Prostate gland (tissue), 2 donors: ENCODE measurements around the gene HCFC1. TPM values are rescaled to one million over a fixed set of nuclear protein-coding genes. Genes with fewer than 3 reads are reported as not detected.

Source experiments
- DNase-seq: peaks from one replicate; pipeline ENCODE4 v3.0.0-alpha.2; 2019; ENCODE audit warnings: low spot score
- H3K27ac ChIP-seq, 2 donors: fragments of 200-600 bp; sonication (generic); 2 replicates each; pipeline ENCODE4 v1.5.1; 2017 to 2019
- H3K27me3 ChIP-seq: fragments of 200-600 bp; sonication (generic); replicated peaks from 2 replicates; pipeline ENCODE4 v1.5.1; 2019; ENCODE audit not compliant: insufficient read depth
- H3K36me3 ChIP-seq, 2 donors: fragments of 200-600 bp; sonication (generic); 1 replicate in 1 of 2; 2 replicates in 1 of 2; pipeline versions ENCODE4 v1.5.1 to v1.8.1; 2017 to 2019
- H3K4me1 ChIP-seq: fragments of 200-600 bp; sonication (generic); replicated peaks from 2 replicates; pipeline ENCODE4 v1.5.1; 2019
- H3K4me3 ChIP-seq, 2 donors: fragments of 200-600 bp; sonication (generic); 2 replicates each; pipeline ENCODE4 v1.5.1; 2017 to 2019
- H3K9me3 ChIP-seq: fragments of 200-600 bp; sonication (generic); 2 replicates; pipeline ENCODE4 v1.5.1; 2017
- POLR2A ChIP-seq: fragments of 450-650 bp; IDR thresholded peaks from one replicate; pipeline ENCODE4 v1.6.1; 2016; ENCODE audit warnings: antibody characterized with exemption, mild to moderate bottlenecking
- POLR2AphosphoS5 ChIP-seq: sonication (generic); formaldehyde crosslinking; IDR thresholded peaks from one replicate; pipeline ENCODE4 v1.6.1; 2017; ENCODE audit warnings: antibody characterized with exemption
- WGBS: methylation state at CpG from one replicate; pipeline ENCODE4 v1.1.5; 2018; 5-methylcytosine and 5-hydroxymethylcytosine counted together
- intact Hi-C: fragments of 100-400 bp; cut with DNase I; formaldehyde crosslinking; loops from one replicate; pipeline ENCODE4 v1.14.2; 2022
- total RNA-seq, 2 donors: library from RNA; depleted of rRNA; stranded (reverse); fragments of >200 nt; gene quantifications; one replicate each; pipeline ENCODE4 v1.1.0, GENCODE V29; 2016
- TF ChIP-seq, protein P1 (sequence below), 4 experiments: fragments of 200-600 bp in 2 of 4; fragments of 450-650 bp in 2 of 4; sonication (generic) in 2 of 4; IDR thresholded peaks; 1 replicate in 3 of 4; 2 replicates in 1 of 4; pipeline ENCODE4 v1.5.1; 2016 to 2019; ENCODE audit warnings: antibody characterized with exemption in 4 of 4, mild to moderate bottlenecking in 2 of 4, moderate library complexity in 2 of 4

Gene HCFC1
- total RNA-seq, 2 donors from 2014 or later, result 67.7 to 115 TPM

DNA sequence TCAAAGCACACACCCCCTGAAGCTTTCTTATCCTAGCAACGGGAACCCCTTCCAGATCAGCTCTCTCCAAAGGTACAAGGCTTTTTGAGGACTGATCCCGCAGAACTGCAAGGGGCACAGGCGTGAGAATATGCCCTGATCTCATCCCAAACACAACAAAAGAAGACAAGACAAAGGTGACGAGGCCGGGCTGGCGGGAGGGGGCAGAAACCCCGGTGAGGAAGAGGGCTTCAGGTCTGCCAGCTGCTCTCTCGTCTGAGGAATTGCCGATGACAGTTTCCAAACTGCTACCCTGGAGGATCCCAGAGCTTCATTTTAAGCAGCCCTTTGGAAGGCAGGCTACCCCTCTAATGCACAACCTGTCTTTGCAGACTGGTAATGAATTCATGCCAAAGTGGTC is 3.4 kb downstream of the HCFC1 start:
- H3K4me3 ChIP-seq, result no peak overlapping the region
- 12% methylated on average over 9 of the region's 9 CpGs for WGBS
- no peak for DNase-seq
- H3K36me3 ChIP-seq, result no peaks in the 10 kb centered on the region
- H3K27me3 ChIP-seq, result no peaks in the 10 kb centered on the region
- intact Hi-C loops, result no loop called here
- no peaks in the 10 kb centered on the region for H3K9me3 ChIP-seq
- TF ChIP-seq, protein P1, sequence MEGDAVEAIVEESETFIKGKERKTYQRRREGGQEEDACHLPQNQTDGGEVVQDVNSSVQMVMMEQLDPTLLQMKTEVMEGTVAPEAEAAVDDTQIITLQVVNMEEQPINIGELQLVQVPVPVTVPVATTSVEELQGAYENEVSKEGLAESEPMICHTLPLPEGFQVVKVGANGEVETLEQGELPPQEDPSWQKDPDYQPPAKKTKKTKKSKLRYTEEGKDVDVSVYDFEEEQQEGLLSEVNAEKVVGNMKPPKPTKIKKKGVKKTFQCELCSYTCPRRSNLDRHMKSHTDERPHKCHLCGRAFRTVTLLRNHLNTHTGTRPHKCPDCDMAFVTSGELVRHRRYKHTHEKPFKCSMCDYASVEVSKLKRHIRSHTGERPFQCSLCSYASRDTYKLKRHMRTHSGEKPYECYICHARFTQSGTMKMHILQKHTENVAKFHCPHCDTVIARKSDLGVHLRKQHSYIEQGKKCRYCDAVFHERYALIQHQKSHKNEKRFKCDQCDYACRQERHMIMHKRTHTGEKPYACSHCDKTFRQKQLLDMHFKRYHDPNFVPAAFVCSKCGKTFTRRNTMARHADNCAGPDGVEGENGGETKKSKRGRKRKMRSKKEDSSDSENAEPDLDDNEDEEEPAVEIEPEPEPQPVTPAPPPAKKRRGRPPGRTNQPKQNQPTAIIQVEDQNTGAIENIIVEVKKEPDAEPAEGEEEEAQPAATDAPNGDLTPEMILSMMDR (IDR thresholded peaks at IDR 0.05), result no peak
- TF ChIP-seq POLR2AphosphoS5 (no peak), POLR2A (no peak)
- no peaks in the 10 kb centered on the region for H3K4me1 ChIP-seq
- peak overlapping the region in 1 of 2 donors; percentile 98 for H3K27ac ChIP-seq

DNA sequence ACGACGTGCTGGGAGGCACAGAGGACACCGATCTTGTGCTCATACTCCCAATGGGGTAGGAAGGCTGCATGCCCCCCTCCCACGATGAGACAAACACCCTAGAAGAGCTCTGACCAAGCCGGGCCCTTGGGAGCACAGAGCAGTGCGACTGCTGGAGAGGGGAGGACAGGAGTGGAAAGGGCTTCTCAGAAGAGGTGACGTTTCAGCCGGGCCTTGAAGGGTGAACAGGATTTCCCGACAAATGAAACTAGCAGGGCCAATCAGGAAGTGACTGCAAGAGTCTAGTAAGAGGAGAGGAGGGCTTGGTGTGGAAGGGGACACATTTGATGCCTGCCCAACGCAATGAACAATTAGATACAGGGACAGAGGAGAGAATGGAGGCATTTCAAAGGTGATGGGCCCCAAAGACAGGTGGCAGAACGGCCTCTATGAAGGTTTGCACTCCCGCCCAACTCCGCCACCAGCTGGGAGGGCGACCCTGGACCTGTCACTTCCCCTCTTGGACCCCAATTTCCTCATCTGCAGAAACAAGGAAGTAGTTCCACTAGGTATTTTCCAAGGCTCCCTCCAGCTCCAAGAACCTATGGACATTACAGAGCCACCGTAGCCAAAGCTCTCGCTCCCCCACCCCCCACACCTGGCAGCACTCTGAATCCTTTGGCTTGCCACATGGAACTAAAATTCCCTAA is 3.9 kb downstream of the HCFC1 start:
- H3K27me3 ChIP-seq, result no peaks in the 10 kb centered on the region
- peak overlapping the region in 1 of 2 donors; percentile 98 for H3K27ac ChIP-seq
- H3K36me3 ChIP-seq, result no peaks in the 10 kb centered on the region
- 43% methylated on average over 14 of the region's 16 CpGs for WGBS
- DNase-seq, result no peak
- intact Hi-C loops, result no loop called here
- TF ChIP-seq POLR2A, result no peak
- TF ChIP-seq, protein P1 (IDR thresholded peaks at IDR 0.05), result no peak
- no peak for TF ChIP-seq POLR2AphosphoS5
- H3K4me3 ChIP-seq, result no peak overlapping the region
- no peaks in the 10 kb centered on the region for H3K4me1 ChIP-seq
- H3K9me3 ChIP-seq, result no peaks in the 10 kb centered on the region

DNA sequence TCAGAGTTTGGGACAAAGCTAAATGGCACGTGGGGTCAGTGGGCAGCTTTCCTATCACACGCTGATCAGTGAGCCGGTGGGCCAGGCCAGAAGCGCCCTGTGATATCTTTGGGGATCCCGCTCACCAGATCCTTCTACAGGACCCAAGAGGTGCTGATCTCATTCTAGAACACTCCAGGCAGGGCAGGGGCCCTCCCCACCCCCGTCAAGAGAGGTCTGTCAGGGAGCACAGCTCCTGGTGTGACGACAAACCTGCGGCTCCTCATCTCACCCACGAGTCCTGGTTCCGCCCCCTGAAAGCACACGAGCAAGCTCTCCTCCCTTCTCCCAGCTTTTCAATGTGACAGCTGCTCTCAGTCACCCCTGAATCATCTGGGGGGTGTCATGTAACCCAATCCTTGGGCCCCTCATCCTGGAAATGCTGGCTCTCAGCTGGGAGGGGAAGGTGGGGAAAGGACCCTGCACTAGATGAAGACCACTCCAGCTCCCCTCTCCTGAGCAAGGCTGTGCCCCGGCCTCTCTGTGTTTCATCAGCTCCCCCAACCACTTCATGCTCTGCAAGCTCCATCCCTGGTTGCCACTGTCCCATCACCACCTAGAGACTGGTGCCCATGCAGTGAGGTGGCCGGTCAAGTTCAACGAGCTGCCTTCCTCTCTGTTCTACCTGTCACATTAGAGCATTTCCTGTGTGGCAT is 4.6 kb downstream of the HCFC1 start:
- Histone ChIP-seq H3K4me3 (no peak overlapping the region), H3K4me1 (no peaks in the 10 kb centered on the region), H3K27ac (peak overlapping the region in 1 of 2 donors; percentile 98), H3K36me3 (no peaks in the 10 kb centered on the region), H3K9me3 (no peaks in the 10 kb centered on the region), H3K27me3 (no peaks in the 10 kb centered on the region)
- WGBS, result 50% methylated on average over 10 of the region's 14 CpGs
- DNase-seq, result no peak
- TF ChIP-seq, protein P1 (IDR thresholded peaks at IDR 0.05), result no peak
- TF ChIP-seq POLR2AphosphoS5 (no peak), POLR2A (no peak)
- intact Hi-C loops, result no loop called here

DNA sequence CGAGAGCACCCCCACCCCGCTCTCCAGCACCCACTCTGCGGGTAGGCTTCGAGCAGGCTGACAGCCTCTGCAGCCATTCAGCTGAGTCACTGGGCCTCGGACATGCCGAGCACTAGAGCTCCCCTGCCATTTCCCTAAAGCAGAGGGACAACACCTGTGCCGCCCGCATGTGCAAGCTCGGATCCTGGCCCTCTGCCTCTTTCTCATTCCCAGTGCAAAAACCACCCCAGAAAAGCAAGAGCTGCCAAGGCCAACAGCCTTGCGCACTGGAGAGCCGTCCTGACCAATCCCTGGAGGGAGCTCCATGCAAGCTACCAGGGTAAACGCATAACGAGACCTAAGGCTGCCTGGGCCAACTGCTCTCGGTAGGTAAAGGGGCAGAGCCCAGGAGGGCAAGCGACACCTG is 5.3 kb downstream of the HCFC1 start:
- TF ChIP-seq, protein P1 (IDR thresholded peaks at IDR 0.05), result no peak
- TF ChIP-seq POLR2A (no peak), POLR2AphosphoS5 (no peak)
- Histone ChIP-seq H3K9me3 (no peaks in the 10 kb centered on the region), H3K36me3 (no peaks in the 10 kb centered on the region), H3K27me3 (no peaks in the 10 kb centered on the region), H3K4me1 (no peaks in the 10 kb centered on the region), H3K4me3 (no peak overlapping the region), H3K27ac (peak overlapping the region in 1 of 2 donors; percentile 5)
- intact Hi-C loops, result no loop called here
- no peak for DNase-seq
- 22% methylated on average over 13 of the region's 15 CpGs for WGBS
